Fibroblast of skin of left biceps (primary cell): ENCODE results near the gene MYEF2.

Source experiments
- DNase-seq, 2 experiments: peaks; one replicate each; pipeline ENCODE4 v3.0.0-alpha.2; 2013; ENCODE audit warnings: low read depth in 2 of 2

Gene MYEF2

GRCh38 chr15:48144889-48145288 is 33.2 kb downstream of the MYEF2 start:
- DNase-seq = peak in 1 of 2 experiments; percentile 1

- peak in 1 of 2 experiments; percentile 3 for DNase-seq
Observed at GRCh38 chr15:48143856-48144255, 34.2 kb downstream of the MYEF2 start.

- no peak for DNase-seq
Observed at GRCh38 chr15:48132874-48133273, 45.2 kb downstream of the MYEF2 start.

- DNase-seq = no peak
Observed at GRCh38 chr15:48131324-48131723, 46.8 kb downstream of the MYEF2 start.

- no peak for DNase-seq
Observed at GRCh38 chr15:48126667-48127355, 51.3 kb downstream of the MYEF2 start.

GRCh38 chr15:48121849-48122248 is 56.2 kb downstream of the MYEF2 start:
- DNase-seq = no peak

- no peak for DNase-seq
Observed at GRCh38 chr15:48120745-48121144, 57.4 kb downstream of the MYEF2 start, which contains the start of gene SLC24A5. TSS of gene SLC24A5 (plus strand) at chr15:48120990. CDS start at chr15:48121045, 55 bp downstream.

- no peak for DNase-seq
Observed at GRCh38 chr15:48119277-48119676, 58.8 kb downstream of the MYEF2 start.

- DNase-seq = no peak
Observed at GRCh38 chr15:48112242-48112641, 65.9 kb downstream of the MYEF2 start.

- no peak for DNase-seq
Observed at GRCh38 chr15:48109856-48110531, 68.1 kb downstream of the MYEF2 start.

GRCh38 chr15:48109212-48109611 is 68.9 kb downstream of the MYEF2 start:
- DNase-seq = no peak

GRCh38 chr15:48105936-48106335 is 72.2 kb downstream of the MYEF2 start:
- DNase-seq = no peak

- DNase-seq = no peak
Observed at GRCh38 chr15:48103647-48104046, 74.4 kb downstream of the MYEF2 start.

GRCh38 chr15:48102167-48102566 is 75.9 kb downstream of the MYEF2 start:
- no peak for DNase-seq

GRCh38 chr15:48101376-48101961 is 76.6 kb downstream of the MYEF2 start:
- DNase-seq = no peak

GRCh38 chr15:48097264-48097663 is 80.8 kb downstream of the MYEF2 start:
- no peak for DNase-seq

- DNase-seq = peak; percentile 64 to 74
Observed at GRCh38 chr15:48096813-48097212, 81.3 kb downstream of the MYEF2 start.

GRCh38 chr15:48096355-48096786 is 81.7 kb downstream of the MYEF2 start:
- DNase-seq = no peak

- DNase-seq = no peak
Observed at GRCh38 chr15:48091522-48091921, 86.6 kb downstream of the MYEF2 start.

- DNase-seq = no peak
Observed at GRCh38 chr15:48090666-48091065, 87.4 kb downstream of the MYEF2 start.

- DNase-seq = no peak
Observed at GRCh38 chr15:48090115-48090514, 88.0 kb downstream of the MYEF2 start.

- no peak for DNase-seq
Observed at GRCh38 chr15:48089702-48090101, 88.4 kb downstream of the MYEF2 start.

GRCh38 chr15:48087844-48088243 is 90.3 kb downstream of the MYEF2 start:
- DNase-seq = no peak
